ENCODE data around the gene UPK1A. TPM values are rescaled to one million over a fixed set of nuclear protein-coding genes. Genes with fewer than 3 reads are reported as not detected.
A peak's percentile ranks its signal among the peaks of the same experiment; 100 is the strongest.

The UPK1A gene
- total and polyA plus RNA-seq, 2 donors (not counting 3 experiments of a cell fraction or from before 2014, with no cell fraction given), result not detected

- no TSS peak for BruUV-seq (replicated peaks)
- intact Hi-C loops (cut with micrococcal nuclease) (loop anchor here (1.0 to 5.0 kb wide), 3 partner anchors 16 to 81 kb away; partner anchors contain the start of genes HAUS5 and TMEM147), dilution Hi-C loops (cut with MboI; ENCODE audit: extremely low pct_ligation_motif_present, low sequenced_read_pairs) (no loop called here)
Observed at GRCh38 chr19:35628565-35629331, 37.6 kb upstream of the UPK1A start, which contains the start of gene RBM42. Gene RBM42, plus strand, starts transcription at chr19:35629036. Its CDS starts 118 bp downstream, at chr19:35629154.

DNA sequence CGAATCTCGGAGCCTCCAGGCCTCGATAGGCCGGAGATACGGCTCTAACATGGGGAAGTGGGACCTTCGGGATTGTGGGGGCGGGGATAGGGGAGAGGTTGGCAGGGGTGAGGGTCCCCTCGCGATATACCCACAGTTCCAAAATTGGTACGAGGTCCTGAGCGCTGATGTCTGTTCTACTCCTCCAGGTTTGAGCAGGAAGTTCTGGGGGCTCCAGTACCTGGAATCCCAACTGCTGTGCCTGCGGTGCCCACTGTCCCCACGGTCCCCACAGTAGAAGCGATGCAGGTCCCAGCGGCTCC lies 37.0 kb upstream of the UPK1A start:
- FAIRE-seq (no peak), DNase-seq (ENCODE audit: low read depth, low spot score) (no peak)
- peak overlapping the region; percentile 53 for H3K27ac ChIP-seq (ENCODE audit: insufficient read depth, low read depth, low read length)
- TF ChIP-seq MYC (IDR thresholded peaks at IDR 0.05; ENCODE audit: low read depth, low read length) (no peak), EZH2 (IDR thresholded peaks at IDR 0.05; ENCODE audit: borderline replicate concordance, low read depth, low read length, severe bottlenecking) (no peak), MAX (IDR thresholded peaks at IDR 0.05; ENCODE audit: insufficient read depth, insufficient read length) (no peak)
- H3K27me3 ChIP-seq (ENCODE audit: control insufficient read depth in 2 of 2, insufficient read depth in 2 of 2, low read length in 2 of 2), result no peaks in the 10 kb centered on the region
- no peaks in the 10 kb centered on the region for H4K20me1 ChIP-seq (replicated peaks; ENCODE audit: control insufficient read depth, extremely low read depth, insufficient read depth, low read length)
- H3K4me2 ChIP-seq (ENCODE audit: insufficient read depth, low read length), result peak overlapping the region; percentile 82
- H3K4me1 ChIP-seq (ENCODE audit: control insufficient read depth, extremely low read depth, insufficient read depth, low read length), result peaks cover 10% of the 10 kb centered on the region
- peak overlapping the region; percentile 87 for H3K9ac ChIP-seq (replicated peaks; ENCODE audit: extremely low read depth, insufficient read depth, low read length)
- dilution Hi-C loops (cut with MboI; ENCODE audit: extremely low pct_ligation_motif_present, low sequenced_read_pairs) (no loop called here), intact Hi-C loops (cut with micrococcal nuclease) (loop anchor here (5.0 kb wide), 1 partner anchor 82 kb away; the partner anchor contains the start of gene TMEM147)
- peak overlapping the region; percentile 70 to 98 (median 76) for H3K4me3 ChIP-seq (replicated peaks in 1 of 3; ENCODE audit: insufficient read depth in 1 of 3, low read depth in 1 of 3, low read length in 3 of 3)
- peaks cover 8 to 33% of the 10 kb centered on the region in 2 experiments for H3K36me3 ChIP-seq (ENCODE audit: control insufficient read depth in 2 of 2, extremely low read depth in 1 of 2, insufficient read depth in 2 of 2, low read length in 2 of 2)
- H3K79me2 ChIP-seq (ENCODE audit: control insufficient read depth, insufficient read depth, low read length), result peaks cover 7% of the 10 kb centered on the region
- ChIA-PET CTCF (no interaction called here), POLR2A (no interaction called here)
- peak overlapping the region; percentile 57 for H2AFZ ChIP-seq (ENCODE audit: low read depth, low read length)
- no peaks in the 10 kb centered on the region for H3K9me3 ChIP-seq (replicated peaks; ENCODE audit: control insufficient read depth, insufficient read depth, low read length)
- BruUV-seq (replicated peaks), result TSS peak; percentile 57
- no peaks in the 10 kb centered on the region for H3K9me1 ChIP-seq (replicated peaks; ENCODE audit: control insufficient read depth, extremely low read depth, insufficient read depth, low read length)

More at GRCh38 chr19:35628565-35629331, 37.6 kb upstream of the UPK1A start, which contains the start of gene RBM42:
- CTCF ChIA-PET, result no interaction called here
- peak within 1 kb of the TSS; percentile 87 for H3K9ac ChIP-seq (replicated peaks; ENCODE audit: extremely low read depth, insufficient read depth, low read length)
- peak within 1 kb of the TSS; percentile 82 for H3K4me2 ChIP-seq (ENCODE audit: insufficient read depth, low read length)
- H3K27ac ChIP-seq (ENCODE audit: insufficient read depth, low read depth, low read length), result peak within 1 kb of the TSS; percentile 53
- H3K79me2 ChIP-seq (ENCODE audit: control insufficient read depth, insufficient read depth, low read length), result peaks cover 7% of the 10 kb centered on the region
- peaks cover 10% of the 10 kb centered on the region for H3K4me1 ChIP-seq (ENCODE audit: control insufficient read depth, extremely low read depth, insufficient read depth, low read length)
- H2AFZ ChIP-seq (ENCODE audit: low read depth, low read length), result peak within 1 kb of the TSS; percentile 58
- TF ChIP-seq JUN (IDR thresholded peaks at IDR 0.05; ENCODE audit: borderline replicate concordance, insufficient read depth, insufficient read length, low read depth) (peak; percentile 92), MYC (IDR thresholded peaks at IDR 0.05; ENCODE audit: low read depth, low read length) (no peak), POLR2AphosphoS5 (IDR thresholded peaks at IDR 0.05; ENCODE audit: insufficient read depth, low read depth, low read length) (no peak), EZH2 (IDR thresholded peaks at IDR 0.05; ENCODE audit: borderline replicate concordance, low read depth, low read length, severe bottlenecking) (no peak), POLR2A (IDR thresholded peaks at IDR 0.05; ENCODE audit: low read depth, low read length) (peak; percentile 33)
- H3K27me3 ChIP-seq (ENCODE audit: control insufficient read depth in 2 of 2, insufficient read depth in 2 of 2, low read length in 2 of 2), result no peaks in the 10 kb centered on the region
- H3K4me3 ChIP-seq (replicated peaks in 1 of 3; ENCODE audit: insufficient read depth in 1 of 3, low read depth in 1 of 3, low read length in 3 of 3), result peak within 1 kb of the TSS; percentile 70 to 98 (median 76)
- DNase-seq (ENCODE audit: low read depth, low spot score), result peak; percentile 99
- peak; percentile 99 for FAIRE-seq
- no peaks in the 10 kb centered on the region for H4K20me1 ChIP-seq (replicated peaks; ENCODE audit: control insufficient read depth, extremely low read depth, insufficient read depth, low read length)
- no peaks in the 10 kb centered on the region for H3K9me1 ChIP-seq (replicated peaks; ENCODE audit: control insufficient read depth, extremely low read depth, insufficient read depth, low read length)
- peaks cover 8 to 27% of the 10 kb centered on the region in 2 experiments for H3K36me3 ChIP-seq (ENCODE audit: control insufficient read depth in 2 of 2, extremely low read depth in 1 of 2, insufficient read depth in 2 of 2, low read length in 2 of 2)
- POLR2A ChIA-PET, result no interaction called here
- H3K9me3 ChIP-seq (replicated peaks; ENCODE audit: control insufficient read depth, insufficient read depth, low read length), result no peaks in the 10 kb centered on the region
